Adrenal gland (tissue), 5 donors: ENCODE results near the gene FJX1.

Experiments used
- POLR2A ChIP-seq, 2 donors: fragments of 450-650 bp; IDR thresholded peaks; one replicate each; pipeline ENCODE4 v1.6.1; 2017; ENCODE audit warnings: antibody characterized with exemption in 2 of 2, mild to moderate bottlenecking in 2 of 2, moderate library complexity in 1 of 2
- TF ChIP-seq, protein P1 (sequence below), 6 experiments: fragments of 450-650 bp in 4 of 6; fragments of 200-600 bp in 2 of 6; sonication (generic) in 1 of 6; IDR thresholded peaks; 1 replicate in 5 of 6; 2 replicates in 1 of 6; pipeline versions ENCODE4 v1.5.1 to v1.8.0; 2016 to 2021; ENCODE audit warnings: antibody characterized with exemption in 6 of 6, mild to moderate bottlenecking in 2 of 6, moderate library complexity in 1 of 6
- donor health status: DM: no; HTN: no; CAD: no.

DNA sequence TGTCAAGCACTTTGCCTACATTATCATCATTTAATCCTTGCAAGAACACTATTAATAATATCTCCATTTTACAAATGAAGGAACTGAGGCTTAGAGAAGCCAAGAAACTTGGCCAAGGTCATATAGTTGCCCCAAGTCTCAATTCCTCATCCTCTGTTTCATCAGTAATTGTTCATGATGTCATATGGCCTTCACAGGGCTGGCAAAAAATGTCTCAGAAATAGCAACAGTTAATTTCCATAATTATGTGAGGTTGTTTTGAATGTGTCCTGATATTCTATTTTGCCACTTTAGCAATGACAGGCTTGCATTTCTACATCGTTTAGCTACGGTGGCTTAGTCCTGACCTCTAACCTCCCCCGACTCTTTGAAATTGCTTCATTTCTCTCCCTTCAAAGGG, 23.7 kb downstream of the FJX1 start:
- TF ChIP-seq, protein P1, sequence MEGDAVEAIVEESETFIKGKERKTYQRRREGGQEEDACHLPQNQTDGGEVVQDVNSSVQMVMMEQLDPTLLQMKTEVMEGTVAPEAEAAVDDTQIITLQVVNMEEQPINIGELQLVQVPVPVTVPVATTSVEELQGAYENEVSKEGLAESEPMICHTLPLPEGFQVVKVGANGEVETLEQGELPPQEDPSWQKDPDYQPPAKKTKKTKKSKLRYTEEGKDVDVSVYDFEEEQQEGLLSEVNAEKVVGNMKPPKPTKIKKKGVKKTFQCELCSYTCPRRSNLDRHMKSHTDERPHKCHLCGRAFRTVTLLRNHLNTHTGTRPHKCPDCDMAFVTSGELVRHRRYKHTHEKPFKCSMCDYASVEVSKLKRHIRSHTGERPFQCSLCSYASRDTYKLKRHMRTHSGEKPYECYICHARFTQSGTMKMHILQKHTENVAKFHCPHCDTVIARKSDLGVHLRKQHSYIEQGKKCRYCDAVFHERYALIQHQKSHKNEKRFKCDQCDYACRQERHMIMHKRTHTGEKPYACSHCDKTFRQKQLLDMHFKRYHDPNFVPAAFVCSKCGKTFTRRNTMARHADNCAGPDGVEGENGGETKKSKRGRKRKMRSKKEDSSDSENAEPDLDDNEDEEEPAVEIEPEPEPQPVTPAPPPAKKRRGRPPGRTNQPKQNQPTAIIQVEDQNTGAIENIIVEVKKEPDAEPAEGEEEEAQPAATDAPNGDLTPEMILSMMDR (IDR thresholded peaks at IDR 0.05) = no peak
- no peak for TF ChIP-seq POLR2A (IDR thresholded peaks at IDR 0.05)
